ENCODE data around the gene FAM120C.

- TF ChIP-seq CTCF (IDR thresholded peaks at IDR 0.05; ENCODE audit: insufficient read depth, low read length, poor library complexity, severe bottlenecking) (no peak), EZH2phosphoT487 (conservative IDR thresholded peaks at IDR 0.05; ENCODE audit: low read length) (no peak)
Measured at GRCh38 chrX:54043541-54044125, 139.4 kb downstream of the FAM120C start.
